H1 (cell line): ENCODE results near the gene SLC26A1. TPM values are rescaled to one million over a fixed set of nuclear protein-coding genes. Genes with fewer than 3 reads are reported as not detected.

Experiments
- CTCF ChIA-PET: fragments of 300-600 bp; sonication (Branson Sonifier 250); formaldehyde crosslinking; loops from one replicate; lab custom pipeline; 2021; ENCODE audit not compliant: partially characterized antibody; lab: Charles Lee
- POLR2A ChIA-PET: fragments of 300-600 bp; sonication (Branson Sonifier 250); formaldehyde crosslinking; loops from one replicate; lab custom pipeline; 2021; ENCODE audit warnings: inconsistent platforms; ENCODE audit not compliant: partially characterized antibody; lab: Charles Lee
- DNase-seq, 2 experiments: peaks; one replicate each; pipeline versions ENCODE4 v3.0.0 to v3.0.0-alpha.2; 2010 to 2022; ENCODE audit warnings: low spot score in 2 of 2, low read depth in 1 of 2, mixed read lengths in 1 of 2
- FAIRE-seq: peaks from 2 replicates; lab custom pipeline; 2011; peaks lifted over from hg19 to GRCh38; lab: Jason Lieb, UNC
- H2AFZ ChIP-seq: 2 replicates; pipeline ENCODE4 v1.8.1; 2012; ENCODE audit warnings: low read length, inconsistent platforms
- H2AK5ac ChIP-seq: 2 replicates; pipeline ENCODE4 v1.6.1; 2013; ENCODE audit warnings: low read depth, low read length
- H2BK120ac ChIP-seq: replicated peaks from 2 replicates; pipeline ENCODE3; 2013; ENCODE audit warnings: low read depth, low read length, inconsistent platforms
- H2BK12ac ChIP-seq: 2 replicates; pipeline ENCODE4 v1.6.1; 2013; ENCODE audit warnings: low read depth, low read length
- H2BK15ac ChIP-seq: 2 replicates; pipeline ENCODE4 v1.6.1; 2013; ENCODE audit warnings: low read length
- H2BK20ac ChIP-seq: 2 replicates; pipeline ENCODE4 v1.6.1; 2013; ENCODE audit warnings: low read length
- H2BK5ac ChIP-seq: 2 replicates; pipeline ENCODE4 v1.6.1; 2013; ENCODE audit warnings: low read depth, low read length
- H3K14ac ChIP-seq: 2 replicates; pipeline ENCODE4 v1.6.1; 2013; ENCODE audit warnings: inconsistent platforms; ENCODE audit not compliant: insufficient read length
- H3K18ac ChIP-seq: 2 replicates; pipeline ENCODE4 v1.6.1; 2013; ENCODE audit warnings: low read length; ENCODE audit errors: extremely low read depth
- H3K23ac ChIP-seq: 2 replicates; pipeline ENCODE4 v1.6.1; 2013; ENCODE audit warnings: inconsistent platforms; ENCODE audit not compliant: insufficient read length
- H3K23me2 ChIP-seq: 2 replicates; pipeline ENCODE4 v1.6.1; 2013; ENCODE audit warnings: low read depth, low read length
- H3K27ac ChIP-seq: 2 replicates; pipeline ENCODE4 v1.6.1; 2011; ENCODE audit warnings: low read depth, low read length, inconsistent platforms
- H3K27me3 ChIP-seq, 4 experiments: replicated peaks in 1 of 4; 1 replicate in 1 of 4; 2 replicates in 3 of 4; pipeline versions ENCODE4 v1.6.1 to v1.8.1; 2011 to 2013; ENCODE audit warnings: low read length in 3 of 4, mild to moderate bottlenecking in 3 of 4, inconsistent platforms in 2 of 4, mixed read lengths in 2 of 4, moderate library complexity in 1 of 4; ENCODE audit not compliant: control insufficient read depth in 3 of 4, insufficient read depth in 3 of 4; ENCODE audit errors: extremely low read depth in 1 of 4
- H3K36me3 ChIP-seq, 4 experiments: 2 replicates each; pipeline versions ENCODE4 v1.6.1 to v1.8.1; 2011 to 2013; ENCODE audit warnings: mild to moderate bottlenecking in 4 of 4, low read length in 3 of 4, moderate library complexity in 2 of 4, control low read depth in 1 of 4, inconsistent platforms in 1 of 4; ENCODE audit not compliant: insufficient read depth in 4 of 4, control insufficient read depth in 2 of 4
- H3K4ac ChIP-seq: replicated peaks from 2 replicates; pipeline ENCODE3; 2013; ENCODE audit warnings: low read length, low read depth, mixed read lengths, inconsistent platforms; ENCODE audit not compliant: insufficient read length
- H3K4me1 ChIP-seq, 4 experiments: replicated peaks in 1 of 4; 1 replicate in 1 of 4; 2 replicates in 3 of 4; pipeline versions ENCODE4 v1.6.1 to v1.8.1; 2011 to 2013; ENCODE audit warnings: low read length in 3 of 4, inconsistent platforms in 2 of 4, mixed read lengths in 1 of 4; ENCODE audit not compliant: insufficient read depth in 4 of 4, control insufficient read depth in 3 of 4
- H3K4me2 ChIP-seq, 2 experiments: 2 replicates each; pipeline versions ENCODE4 v1.6.1 to v1.8.1; 2011 to 2013; ENCODE audit warnings: low read depth in 2 of 2, low read length in 2 of 2, control low read depth in 1 of 2, inconsistent platforms in 1 of 2, mild to moderate bottlenecking in 1 of 2; ENCODE audit not compliant: insufficient read depth in 1 of 2
- H3K4me3 ChIP-seq, 4 experiments: fragments of 200-600, 300-600 bp in 1 of 4; sonication (generic), shearing (Covaris generic), sonication (Bioruptor Twin) in 1 of 4; 2 replicates each; pipeline versions ENCODE4 v1.5.1 to v1.8.1; 2011 to 2016; ENCODE audit warnings: low read length in 4 of 4, low read depth in 3 of 4, control low read depth in 2 of 4, inconsistent platforms in 2 of 4, mild to moderate bottlenecking in 2 of 4, mixed read lengths in 1 of 4, moderate library complexity in 1 of 4; ENCODE audit not compliant: insufficient read depth in 2 of 4; ENCODE audit errors: extremely low read depth in 1 of 4
- H3K56ac ChIP-seq: replicated peaks from 2 replicates; pipeline ENCODE3; 2013; ENCODE audit warnings: low read depth, mild to moderate bottlenecking, mixed read lengths, low read length, inconsistent platforms; ENCODE audit not compliant: insufficient read length
- H3K79me1 ChIP-seq: 2 replicates; pipeline ENCODE4 v1.6.1; 2013; ENCODE audit warnings: low read depth, low read length, control low read depth
- H3K79me2 ChIP-seq, 2 experiments: 2 replicates each; pipeline versions ENCODE4 v1.6.1 to v1.8.1; 2012 to 2013; ENCODE audit warnings: low read length in 2 of 2, mild to moderate bottlenecking in 2 of 2, inconsistent platforms in 1 of 2; ENCODE audit not compliant: insufficient read depth in 2 of 2, control insufficient read depth in 1 of 2
- H3K9ac ChIP-seq, 4 experiments: replicated peaks in 1 of 4; 1 replicate in 1 of 4; 2 replicates in 3 of 4; pipeline versions ENCODE4 v1.6.1 to v1.8.1; 2011 to 2013; ENCODE audit warnings: low read depth in 3 of 4, low read length in 3 of 4, control low read depth in 2 of 4, mild to moderate bottlenecking in 2 of 4, moderate library complexity in 2 of 4, inconsistent platforms in 1 of 4; ENCODE audit errors: extremely low read depth in 1 of 4
- H3K9me3 ChIP-seq, 2 experiments: 2 replicates each; pipeline versions ENCODE4 v1.6.1 to v1.8.1; 2012 to 2013; ENCODE audit warnings: mild to moderate bottlenecking in 2 of 2, moderate library complexity in 2 of 2, control low read depth in 1 of 2, inconsistent platforms in 1 of 2, low read depth in 1 of 2, low read length in 1 of 2, mixed read lengths in 1 of 2; ENCODE audit not compliant: insufficient read depth in 2 of 2
- H4K20me1 ChIP-seq, 2 experiments: replicated peaks in 1 of 2; 2 replicates each; pipeline versions ENCODE3 to v1.8.1; 2011 to 2013; ENCODE audit warnings: inconsistent platforms in 2 of 2, low read length in 2 of 2, mild to moderate bottlenecking in 1 of 2; ENCODE audit not compliant: insufficient read depth in 2 of 2, control insufficient read depth in 1 of 2
- H4K5ac ChIP-seq: 2 replicates; pipeline ENCODE4 v1.6.1; 2013; ENCODE audit warnings: low read length, low read depth, mixed read lengths, inconsistent platforms; ENCODE audit not compliant: insufficient read length
- H4K8ac ChIP-seq: 2 replicates; pipeline ENCODE4 v1.8.0; 2013; ENCODE audit warnings: mild to moderate bottlenecking, moderate library complexity, low read length, inconsistent platforms; ENCODE audit not compliant: insufficient read depth; ENCODE audit errors: extremely low read depth
- H4K91ac ChIP-seq: replicated peaks from 2 replicates; pipeline ENCODE3; 2013; ENCODE audit warnings: low read length, mixed read lengths, inconsistent platforms; ENCODE audit not compliant: insufficient read length
- RFX5 ChIP-seq: IDR thresholded peaks from 2 replicates; pipeline ENCODE4 v1.6.1; 2011; ENCODE audit warnings: low read depth, low read length, improper control_type of control experiment, borderline replicate concordance
- RNF2 ChIP-seq: fragments of 200-900, 300-1000 bp; sonication (generic); IDR thresholded peaks from 2 replicates; pipeline ENCODE4 v1.7.1; 2016; ENCODE audit warnings: borderline replicate concordance, low read depth, mild to moderate bottlenecking, antibody characterized with exemption, low read length; ENCODE audit not compliant: poor library complexity, severe bottlenecking; ENCODE audit errors: missing control alignments
- WGBS, 2 experiments: shearing (Covaris generic) in 1 of 2; methylation state at CpG; one replicate each; pipeline versions ENCODE4 v1.1.6 to v1.1.7; 2013 to 2015; ENCODE audit warnings: low lambda C conversion rate in 2 of 2, mixed read lengths in 2 of 2, inconsistent platforms in 1 of 2, low coverage in 1 of 2, missing lambda C conversion rate in 1 of 2; ENCODE audit not compliant: insufficient replicate concordance in 2 of 2, insufficient coverage in 1 of 2, insufficient read length in 1 of 2; ENCODE audit errors: extremely low coverage in 1 of 2, missing lambda C conversion rate in 1 of 2; 5-methylcytosine and 5-hydroxymethylcytosine counted together
- polyA plus RNA-seq, 7 experiments: library from polyadenylated mRNA; depleted of rRNA in 3 of 7; stranded (reverse) in 5 of 7; unstranded in 2 of 7; fragments of >200 nt in 5 of 7; fragments of 200-250 nt in 2 of 7; gene quantifications; 1 replicate in 5 of 7; 2 replicates in 1 of 7; 4 replicates in 1 of 7; pipeline versions ENCODE4 v1.2.1 to v1.2.3, GENCODE V29; 2011 to 2013; ENCODE audit warnings: missing spikeins in 2 of 7, mixed read lengths in 2 of 7
- total RNA-seq: library from RNA; stranded (reverse); fragmentation: NEBNext Ultra II Directional; extraction: Animal tissue kit (Norgen Biotek cat#: 25700); gene quantifications from 2 replicates; pipeline ENCODE4 v1.2.1, GENCODE V29; 2021

SLC26A1 gene
- total and polyA plus RNA-seq, 2 of the 8 experiments (the other 6 are each of a cell fraction or from before 2014, with no cell fraction given), result 0.11 TPM; not detected in 1

GRCh38 chr4:984336-985054 is 8.7 kb downstream of the SLC26A1 start:
- H3K14ac ChIP-seq, result no peak overlapping the region
- POLR2A ChIA-PET, result no interaction called here
- peak overlapping the region in 1 of 4 experiments; percentile 50; a peak in 4 of 8 replicates for H3K4me3 ChIP-seq
- no peak overlapping the region for H3K9ac ChIP-seq
- 0 out of 2 replicates have a peak overlapping the region, but pooled peaks have one; percentile 55 for H2AFZ ChIP-seq
- no peak for FAIRE-seq
- no peaks in the 10 kb centered on the region for H3K9me3 ChIP-seq
- H3K79me2 ChIP-seq, result no peaks in the 10 kb centered on the region
- no peak overlapping the region for H4K8ac ChIP-seq
- H3K56ac ChIP-seq, result no peak overlapping the region
- H2AK5ac ChIP-seq, result no peak overlapping the region
- DNase-seq, result no peak
- no peak overlapping the region for H4K5ac ChIP-seq
- no peak overlapping the region for H2BK15ac ChIP-seq
- no peak for TF ChIP-seq RNF2
- no peak for TF ChIP-seq RFX5
- H2BK5ac ChIP-seq, result no peak overlapping the region
- peak overlapping the region; percentile 62 to 75 for H3K4me2 ChIP-seq
- H3K27ac ChIP-seq, result no peak overlapping the region
- H2BK20ac ChIP-seq, result no peak overlapping the region
- no peaks in the 10 kb centered on the region for H3K79me1 ChIP-seq
- peaks cover 2 to 5% of the 10 kb centered on the region in 2 experiments for H4K20me1 ChIP-seq
- no peak overlapping the region for H3K23ac ChIP-seq
- H3K4me1 ChIP-seq, result peaks cover 0 to 3% (median 3%) of the 10 kb centered on the region in 4 experiments; a peak in 4 of 7 replicates
- no peak overlapping the region for H4K91ac ChIP-seq
- 83% methylated on average over 15 of the region's 15 CpGs; no CpG with 5 or more reads in 1 of the 2 experiments for WGBS, 2 experiments
- CTCF ChIA-PET, result no interaction called here
- H3K27me3 ChIP-seq, result peaks cover 0 to 21% (median 14%) of the 10 kb centered on the region in 4 experiments; a peak in 6 of 7 replicates
- H3K36me3 ChIP-seq, result no peaks in the 10 kb centered on the region
- no peak overlapping the region for H3K4ac ChIP-seq
- no peak overlapping the region for H2BK120ac ChIP-seq
- no peak overlapping the region; the same call in 1 of the 2 replicates for H3K18ac ChIP-seq
- H2BK12ac ChIP-seq, result no peak overlapping the region
- peaks cover 5% of the 10 kb centered on the region; the same call in 1 of the 2 replicates for H3K23me2 ChIP-seq
